ENCODE measurements around the gene BMP4. TPM values are rescaled to one million over a fixed set of nuclear protein-coding genes. Genes with fewer than 3 reads are reported as not detected.
A peak's percentile ranks its signal among the peaks of the same experiment; 100 is the strongest.

Gene BMP4
- total and polyA plus RNA-seq, 2 of the 13 experiments (the other 11 are each of a cell fraction or from before 2014, with no cell fraction given), result 56.4 to 169 TPM

GRCh38 chr14:53979747-53980642 lies 23.4 kb upstream of the BMP4 start (continued):
- TF ChIP-seq MYPOP (CRISPR knock-in tag; IDR thresholded peaks at IDR 0.05) (no peak), ZBTB3 (CRISPR knock-in tag; IDR thresholded peaks at IDR 0.05; ENCODE audit: borderline replicate concordance, low read depth) (no peak), HOXA9 (CRISPR knock-in tag; IDR thresholded peaks at IDR 0.05; ENCODE audit: borderline replicate concordance) (no peak), DMTF1 (CRISPR knock-in tag; IDR thresholded peaks at IDR 0.05) (no peak), REL (CRISPR knock-in tag; conservative IDR thresholded peaks at IDR 0.05) (no peak), FOXP4 (CRISPR knock-in tag; IDR thresholded peaks at IDR 0.05) (peak; percentile 79), IRF9 (CRISPR knock-in tag; IDR thresholded peaks at IDR 0.05; ENCODE audit: borderline replicate concordance) (no peak), NONO (IDR thresholded peaks at IDR 0.05) (no peak), NONO (CRISPR knock-in tag; conservative IDR thresholded peaks at IDR 0.05) (no peak), ZNF496 (CRISPR knock-in tag; IDR thresholded peaks at IDR 0.05; ENCODE audit: insufficient replicate concordance) (no peak), SAP130 (CRISPR knock-in tag; IDR thresholded peaks at IDR 0.05; ENCODE audit: low read depth) (peak; percentile 92), RFXANK (CRISPR knock-in tag; IDR thresholded peaks at IDR 0.05) (no peak), ZNF235 (CRISPR knock-in tag; IDR thresholded peaks at IDR 0.05; ENCODE audit: borderline replicate concordance) (no peak), ZNF816 (CRISPR knock-in tag; IDR thresholded peaks at IDR 0.05; ENCODE audit: borderline replicate concordance) (no peak)
- TF ChIP-seq, protein P1, sequence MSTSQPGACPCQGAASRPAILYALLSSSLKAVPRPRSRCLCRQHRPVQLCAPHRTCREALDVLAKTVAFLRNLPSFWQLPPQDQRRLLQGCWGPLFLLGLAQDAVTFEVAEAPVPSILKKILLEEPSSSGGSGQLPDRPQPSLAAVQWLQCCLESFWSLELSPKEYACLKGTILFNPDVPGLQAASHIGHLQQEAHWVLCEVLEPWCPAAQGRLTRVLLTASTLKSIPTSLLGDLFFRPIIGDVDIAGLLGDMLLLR (CRISPR knock-in tag; IDR thresholded peaks at IDR 0.05), result no peak
- TF ChIP-seq, protein P2, sequence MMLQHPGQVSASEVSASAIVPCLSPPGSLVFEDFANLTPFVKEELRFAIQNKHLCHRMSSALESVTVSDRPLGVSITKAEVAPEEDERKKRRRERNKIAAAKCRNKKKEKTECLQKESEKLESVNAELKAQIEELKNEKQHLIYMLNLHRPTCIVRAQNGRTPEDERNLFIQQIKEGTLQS (CRISPR knock-in tag; IDR thresholded peaks at IDR 0.05), result peak; percentile 89
- TF ChIP-seq, protein P3, sequence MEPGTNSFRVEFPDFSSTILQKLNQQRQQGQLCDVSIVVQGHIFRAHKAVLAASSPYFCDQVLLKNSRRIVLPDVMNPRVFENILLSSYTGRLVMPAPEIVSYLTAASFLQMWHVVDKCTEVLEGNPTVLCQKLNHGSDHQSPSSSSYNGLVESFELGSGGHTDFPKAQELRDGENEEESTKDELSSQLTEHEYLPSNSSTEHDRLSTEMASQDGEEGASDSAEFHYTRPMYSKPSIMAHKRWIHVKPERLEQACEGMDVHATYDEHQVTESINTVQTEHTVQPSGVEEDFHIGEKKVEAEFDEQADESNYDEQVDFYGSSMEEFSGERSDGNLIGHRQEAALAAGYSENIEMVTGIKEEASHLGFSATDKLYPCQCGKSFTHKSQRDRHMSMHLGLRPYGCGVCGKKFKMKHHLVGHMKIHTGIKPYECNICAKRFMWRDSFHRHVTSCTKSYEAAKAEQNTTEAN (CRISPR knock-in tag; conservative IDR thresholded peaks at IDR 0.05), result peak; percentile 63; the same call in 1 of the 2 replicates

All from HepG2 (cell line).